Thyroid gland (tissue), 4 donors: ENCODE results near the gene MYLK4.

Source experiments
- POLR2A ChIP-seq, 2 donors: fragments of 450-650 bp; IDR thresholded peaks; one replicate each; pipeline ENCODE4 v1.6.1; 2017; ENCODE audit warnings: antibody characterized with exemption in 2 of 2, mild to moderate bottlenecking in 2 of 2, moderate library complexity in 1 of 2
- TF ChIP-seq, protein P1 (sequence below), 6 experiments: fragments of 200-600 bp in 3 of 6; fragments of 450-650 bp in 3 of 6; sonication (generic) in 3 of 6; IDR thresholded peaks; one replicate each; pipeline ENCODE4 v1.5.1; 2016 to 2019; ENCODE audit warnings: antibody characterized with exemption in 6 of 6, mild to moderate bottlenecking in 2 of 6, inconsistent platforms in 1 of 6, moderate library complexity in 1 of 6

DNA sequence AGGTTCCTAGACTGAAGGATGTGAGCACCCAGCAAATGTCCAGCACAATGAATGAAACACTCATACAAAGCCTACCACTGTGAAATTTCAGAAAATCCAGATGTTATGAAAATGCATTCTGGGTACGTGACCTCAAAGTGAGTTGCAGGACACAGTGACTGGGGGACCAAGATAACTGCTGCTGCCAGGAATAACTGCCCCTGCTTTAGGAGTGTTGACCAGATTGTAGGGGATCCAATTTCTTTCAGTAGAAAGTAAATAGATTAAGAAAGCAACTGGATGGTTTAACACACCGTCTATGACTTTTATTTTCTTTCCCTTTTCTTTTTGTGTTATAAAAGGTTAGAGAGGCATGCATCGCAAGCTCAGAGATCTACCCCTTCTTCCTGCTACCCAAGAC is 29.5 kb downstream of the MYLK4 start:
- TF ChIP-seq POLR2A (IDR thresholded peaks at IDR 0.05) = no peak
- TF ChIP-seq, protein P1, sequence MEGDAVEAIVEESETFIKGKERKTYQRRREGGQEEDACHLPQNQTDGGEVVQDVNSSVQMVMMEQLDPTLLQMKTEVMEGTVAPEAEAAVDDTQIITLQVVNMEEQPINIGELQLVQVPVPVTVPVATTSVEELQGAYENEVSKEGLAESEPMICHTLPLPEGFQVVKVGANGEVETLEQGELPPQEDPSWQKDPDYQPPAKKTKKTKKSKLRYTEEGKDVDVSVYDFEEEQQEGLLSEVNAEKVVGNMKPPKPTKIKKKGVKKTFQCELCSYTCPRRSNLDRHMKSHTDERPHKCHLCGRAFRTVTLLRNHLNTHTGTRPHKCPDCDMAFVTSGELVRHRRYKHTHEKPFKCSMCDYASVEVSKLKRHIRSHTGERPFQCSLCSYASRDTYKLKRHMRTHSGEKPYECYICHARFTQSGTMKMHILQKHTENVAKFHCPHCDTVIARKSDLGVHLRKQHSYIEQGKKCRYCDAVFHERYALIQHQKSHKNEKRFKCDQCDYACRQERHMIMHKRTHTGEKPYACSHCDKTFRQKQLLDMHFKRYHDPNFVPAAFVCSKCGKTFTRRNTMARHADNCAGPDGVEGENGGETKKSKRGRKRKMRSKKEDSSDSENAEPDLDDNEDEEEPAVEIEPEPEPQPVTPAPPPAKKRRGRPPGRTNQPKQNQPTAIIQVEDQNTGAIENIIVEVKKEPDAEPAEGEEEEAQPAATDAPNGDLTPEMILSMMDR (IDR thresholded peaks at IDR 0.05) = no peak
